Measurements from ENCODE around the gene TNS1.

Gene TNS1

GRCh38 chr2:217870528-217871011, 132.2 kb downstream of the TNS1 start:
- DNase-seq (ENCODE audit: low spot score) = no peak

- peak; percentile 62 for DNase-seq (ENCODE audit: low spot score)
Measured at GRCh38 chr2:217868911-217869334, 133.9 kb downstream of the TNS1 start.

- DNase-seq (ENCODE audit: low spot score) = no peak
Measured at GRCh38 chr2:217868265-217868892, 134.4 kb downstream of the TNS1 start.

DNA sequence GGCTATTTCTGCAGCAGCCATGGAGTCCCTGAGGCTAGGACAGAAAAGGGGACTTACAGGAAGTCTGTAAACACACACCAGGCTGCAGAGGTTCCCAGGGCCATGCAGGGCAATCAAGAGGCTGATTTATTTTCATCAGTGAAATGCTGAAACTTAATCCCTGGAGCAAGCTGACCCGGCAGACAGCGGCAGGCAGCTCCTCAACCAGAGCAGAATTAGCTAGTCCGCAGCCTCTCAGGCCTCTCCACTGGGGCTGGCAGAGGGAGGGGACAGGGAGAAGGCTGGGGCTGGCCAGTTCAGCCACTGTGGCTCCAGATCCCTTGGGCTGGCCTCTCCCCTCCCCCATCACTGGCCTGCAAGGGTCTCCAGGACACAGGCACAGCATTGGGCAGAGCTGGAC, 136.3 kb downstream of the TNS1 start:
- no peak for DNase-seq (ENCODE audit: low spot score)

GRCh38 chr2:217864963-217865772, 137.6 kb downstream of the TNS1 start:
- no peak for DNase-seq (ENCODE audit: low spot score)

GRCh38 chr2:217863883-217864282, 138.9 kb downstream of the TNS1 start:
- DNase-seq (ENCODE audit: low spot score) = no peak

- DNase-seq (ENCODE audit: low spot score) = no peak
Measured at GRCh38 chr2:217861334-217861877, 141.4 kb downstream of the TNS1 start.

DNA sequence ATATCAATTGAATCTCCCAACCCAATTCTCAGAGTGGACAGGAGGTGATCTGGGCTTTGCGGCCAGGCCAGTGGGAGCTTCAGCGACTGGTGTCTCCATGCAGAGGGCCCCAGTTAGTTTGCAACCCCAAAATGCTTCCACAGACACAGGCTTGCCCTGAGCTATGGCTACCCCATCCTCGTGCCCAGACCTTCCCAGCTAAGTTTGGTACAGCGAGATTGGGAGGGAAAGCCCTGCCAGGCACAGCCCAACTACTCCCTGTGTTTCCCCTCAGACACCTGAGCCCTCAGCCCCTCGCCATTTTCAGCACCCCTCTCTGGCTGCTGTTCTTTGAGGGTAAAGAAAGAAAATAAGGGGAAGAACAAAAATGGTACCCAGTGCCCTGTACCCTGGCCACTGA, 142.9 kb downstream of the TNS1 start:
- no peak for DNase-seq (ENCODE audit: low spot score)

GRCh38 chr2:217858519-217859491, 144.0 kb downstream of the TNS1 start:
- peak; percentile 91 for DNase-seq (ENCODE audit: low spot score)

DNA sequence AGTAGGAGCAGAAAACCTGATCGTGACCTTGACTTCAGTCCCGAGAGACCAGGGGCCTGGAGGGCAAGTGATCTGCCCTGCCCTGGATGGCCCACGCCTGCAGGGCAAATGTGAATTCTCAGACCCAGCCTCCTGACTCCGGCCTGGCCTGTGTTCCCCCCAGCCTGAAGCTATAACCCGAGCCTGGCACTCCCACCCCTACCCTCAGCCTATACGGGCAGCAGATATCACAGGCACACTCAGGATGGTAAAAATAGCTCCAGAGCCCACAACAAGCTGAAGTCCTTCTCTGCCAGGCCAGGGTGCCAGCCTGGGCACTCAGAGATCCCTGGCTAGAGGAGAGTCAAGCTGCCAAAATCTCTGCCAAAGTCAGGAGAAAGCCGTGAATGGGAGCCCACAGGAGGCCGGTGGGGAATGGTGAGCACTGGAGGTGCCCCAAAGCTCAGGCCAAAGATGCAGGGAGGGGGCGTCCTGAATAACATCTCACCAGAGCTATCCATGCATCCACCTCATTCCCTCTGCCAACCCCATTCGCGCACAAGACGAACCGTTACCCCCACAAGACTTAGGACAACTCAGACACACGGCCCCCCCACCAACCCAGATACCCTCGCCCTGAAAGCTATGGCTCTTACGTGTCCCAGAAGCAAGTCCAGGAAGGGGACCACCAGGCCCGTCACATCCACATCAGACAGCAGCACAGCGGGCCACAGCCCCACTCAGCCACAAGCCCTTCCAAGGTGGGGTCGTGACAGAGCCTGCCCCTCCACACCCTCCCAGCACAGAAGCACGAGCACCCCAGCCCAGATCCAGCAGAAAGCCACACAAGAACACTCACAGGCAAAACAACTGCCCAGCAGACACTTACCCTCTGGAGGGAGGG, 144.9 kb downstream of the TNS1 start:
- DNase-seq (ENCODE audit: low spot score) = no peak

- no peak for DNase-seq (ENCODE audit: low spot score)
Measured at GRCh38 chr2:217856871-217857270, 145.9 kb downstream of the TNS1 start.

DNA sequence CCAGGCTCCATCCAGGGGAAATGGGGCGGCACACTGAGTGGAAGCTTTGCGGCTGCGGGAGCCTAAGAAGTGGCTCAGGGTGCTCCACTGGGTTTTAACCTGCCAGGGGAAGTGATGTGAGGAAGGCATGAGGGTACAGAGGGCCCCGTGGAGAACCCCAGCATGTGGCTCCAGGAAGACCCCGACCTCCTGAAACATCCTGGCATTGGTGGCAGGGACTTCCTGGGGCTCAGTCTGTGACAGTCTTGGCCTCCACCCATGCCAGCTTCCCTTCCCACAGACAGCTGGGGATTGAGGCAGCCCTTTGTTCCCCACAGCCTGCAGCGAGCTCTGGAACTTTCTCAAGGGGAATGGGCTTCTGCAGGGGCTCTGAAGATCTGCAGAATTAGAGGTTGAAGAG, 146.6 kb downstream of the TNS1 start:
- no peak for DNase-seq (ENCODE audit: low spot score)

DNA sequence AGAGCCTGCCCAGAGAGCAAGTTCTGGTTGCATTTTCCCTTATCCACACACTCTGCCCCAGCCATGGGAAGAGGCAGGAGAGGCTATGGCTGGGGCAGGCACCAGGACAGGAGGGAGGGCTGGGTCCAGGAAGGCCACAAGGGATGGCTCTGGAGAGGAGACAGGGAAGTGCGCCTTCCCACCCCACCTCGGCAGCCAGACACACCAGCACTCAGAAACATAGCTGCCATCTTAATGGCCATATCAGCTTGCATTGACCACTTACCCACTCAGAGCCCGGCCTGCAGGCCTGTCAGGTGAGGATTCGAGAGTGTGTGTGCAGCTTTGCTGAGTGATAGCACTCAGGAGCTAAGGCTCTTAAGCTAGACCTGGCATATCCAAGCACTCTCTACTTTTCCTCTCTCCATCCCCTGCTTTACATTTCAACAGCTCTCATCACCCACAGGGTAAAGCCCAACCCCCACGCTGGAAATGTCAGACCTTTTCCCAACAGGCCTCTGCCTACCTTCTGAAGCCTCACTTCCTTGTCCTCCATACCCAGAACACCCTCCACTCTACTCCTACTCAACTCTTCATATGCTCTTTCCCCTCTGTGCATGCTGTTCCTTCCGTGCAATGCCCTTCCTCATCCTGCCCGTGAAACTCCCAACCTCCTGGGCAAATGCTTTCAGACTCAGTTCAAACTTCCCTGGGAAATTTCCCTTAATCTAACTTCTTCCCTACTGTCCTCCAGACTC, 147.9 kb downstream of the TNS1 start:
- no peak for DNase-seq (ENCODE audit: low spot score)

DNA sequence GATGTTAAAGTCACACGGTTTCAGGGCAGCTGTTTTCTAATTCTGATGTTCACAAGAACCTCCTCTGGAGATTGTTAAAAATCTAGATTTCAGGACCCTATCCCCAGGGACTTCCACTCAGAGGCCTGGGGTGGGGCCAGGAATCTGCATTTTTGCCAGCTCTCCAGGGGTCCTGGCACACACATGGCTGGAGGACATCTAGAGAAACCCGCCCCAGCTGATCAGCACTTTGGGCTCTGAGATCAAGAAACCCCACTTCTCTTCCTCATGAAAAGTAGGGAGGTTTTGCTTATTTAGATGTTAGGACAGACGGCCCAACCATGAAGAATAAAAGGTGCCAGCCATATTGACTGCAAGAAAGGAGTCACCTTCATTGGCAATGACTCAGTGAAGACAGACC, 148.8 kb downstream of the TNS1 start:
- DNase-seq (ENCODE audit: low spot score) = no peak

- DNase-seq (ENCODE audit: low spot score) = peak; percentile 89
Measured at GRCh38 chr2:217853301-217853881, 149.4 kb downstream of the TNS1 start.

- no peak for DNase-seq (ENCODE audit: low spot score)
Measured at GRCh38 chr2:217852555-217853211, 150.1 kb downstream of the TNS1 start.

GRCh38 chr2:217851191-217852020, 151.4 kb downstream of the TNS1 start:
- peak; percentile 73 for DNase-seq (ENCODE audit: low spot score)
